K562 (cell line): Measurements from ENCODE around the gene EVA1A. TPM values are rescaled to one million over a fixed set of nuclear protein-coding genes. Genes with fewer than 3 reads are reported as not detected.

ENCODE experiments used
- CAMTA2 ChIP-seq: fragments of 250-450 bp; sonication (Bioruptor Pico); conservative IDR thresholded peaks from 2 replicates; pipeline ENCODE4 v1.5.1; 2022
- CEBPG ChIP-seq, 3 experiments: fragments of 200-800 bp in 1 of 3; sonication (Bioruptor generic) in 1 of 3; sonication (generic) in 1 of 3; formaldehyde crosslinking in 1 of 3; IDR thresholded peaks in 2 of 3; conservative IDR thresholded peaks in 1 of 3; 2 replicates each; pipeline versions ENCODE4 v1.6.1 to v1.8.0; 2016 to 2022; ENCODE audit warnings: missing compliant biosample characterization in 2 of 3, missing genetic modification characterization in 2 of 3, mild to moderate bottlenecking in 1 of 3, missing genetic modification reagents in 1 of 3
- FOXP4 ChIP-seq: sonication (generic); formaldehyde crosslinking; IDR thresholded peaks from 2 replicates; pipeline ENCODE4 v1.8.0; 2022; ENCODE audit warnings: mild to moderate bottlenecking, missing genetic modification reagents, borderline replicate concordance
- HMGXB4 ChIP-seq: sonication (generic); formaldehyde crosslinking; IDR thresholded peaks from 2 replicates; pipeline ENCODE4 v1.8.1; 2023; ENCODE audit warnings: mild to moderate bottlenecking, missing genetic modification reagents
- NR2C2 ChIP-seq, 2 experiments: fragments of 200-800 bp in 1 of 2; sonication (Bioruptor generic) in 1 of 2; sonication (generic) in 1 of 2; formaldehyde crosslinking in 1 of 2; IDR thresholded peaks; 2 replicates each; pipeline versions ENCODE4 v1.6.1 to v1.8.0; 2016 to 2022; ENCODE audit warnings: mild to moderate bottlenecking in 1 of 2, missing compliant biosample characterization in 1 of 2, missing genetic modification characterization in 1 of 2, missing genetic modification reagents in 1 of 2
- RBM15 ChIP-seq: fragments of 200-400 bp; formaldehyde crosslinking; IDR thresholded peaks from 2 replicates; pipeline ENCODE4 v1.6.1; 2018; ENCODE audit warnings: mild to moderate bottlenecking, low read length, moderate library complexity; ENCODE audit not compliant: insufficient read depth
- RERE ChIP-seq: sonication (generic); formaldehyde crosslinking; IDR thresholded peaks from 2 replicates; pipeline ENCODE4 v1.8.0; 2023; ENCODE audit warnings: missing genetic modification reagents, mild to moderate bottlenecking, borderline replicate concordance
- SFPQ ChIP-seq: fragments of 200-400 bp; formaldehyde crosslinking; IDR thresholded peaks from 2 replicates; pipeline ENCODE4 v1.6.1; 2017; ENCODE audit warnings: mild to moderate bottlenecking, low read depth, low read length, moderate library complexity
- polyA plus RNA-seq, 8 experiments: library from polyadenylated mRNA; depleted of rRNA in 4 of 8; stranded (reverse) in 5 of 8; unstranded in 3 of 8; fragments of >200 nt; fragmentation: Nextera tagmentation in 2 of 8; fragmentation: Illumina TruSeq in 1 of 8; extraction: Ambion mirVana in 2 of 8; extraction: Trizol in 1 of 8; gene quantifications; 2 replicates each; pipeline versions ENCODE4 v1.2.1 to v1.2.3, GENCODE V29; 2011 to 2014; ENCODE audit warnings: inconsistent platforms in 1 of 8, missing spikeins in 1 of 8
- total RNA-seq, 7 experiments: library from RNA; depleted of rRNA in 6 of 7; stranded (reverse); fragments of >200 nt in 6 of 7; fragmentation: Illumina TruSeq in 2 of 7; extraction: Trizol in 2 of 7; gene quantifications; 2 replicates each; pipeline versions ENCODE4 v1.2.1 to v1.2.3, GENCODE V29; 2011 to 2021; ENCODE audit warnings: low replicate concordance in 1 of 7

Gene EVA1A
- total and polyA plus RNA-seq, 9 of the 15 experiments (the other 6 are each of a cell fraction or from before 2014, with no cell fraction given) = not detected

GRCh38 chr2:75513616-75514170 is 47.0 kb downstream of the EVA1A start (continued):
- TF ChIP-seq SFPQ = no peak
- TF ChIP-seq FOXP4 (CRISPR knock-in tag) = no peak
- TF ChIP-seq HMGXB4 (CRISPR knock-in tag) = no peak
- TF ChIP-seq RERE = no peak
- no peak for TF ChIP-seq CEBPG (CRISPR knock-in tag; IDR thresholded peaks at IDR 0.05)
- peak in 1 of 2 experiments; percentile 18; a peak in 1 of 4 replicates for TF ChIP-seq CEBPG (tag; conservative IDR thresholded peaks at IDR 0.05 in 1 of 2, IDR thresholded peaks at IDR 0.05 in 1 of 2)
- no peak for TF ChIP-seq CAMTA2
- TF ChIP-seq RBM15 = no peak
- no peak for TF ChIP-seq NR2C2 (CRISPR knock-in tag; IDR thresholded peaks at IDR 0.05)
- no peak for TF ChIP-seq NR2C2 (tag; IDR thresholded peaks at IDR 0.05)
